Measurements from ENCODE around the gene KIFAP3. TPM values are rescaled to one million over a fixed set of nuclear protein-coding genes. Genes with fewer than 3 reads are reported as not detected.

The KIFAP3 gene
- total and polyA plus RNA-seq, 2 of the 8 experiments (the other 6 are each of a cell fraction or from before 2014, with no cell fraction given), result 1.3 to 3.2 TPM

DNA sequence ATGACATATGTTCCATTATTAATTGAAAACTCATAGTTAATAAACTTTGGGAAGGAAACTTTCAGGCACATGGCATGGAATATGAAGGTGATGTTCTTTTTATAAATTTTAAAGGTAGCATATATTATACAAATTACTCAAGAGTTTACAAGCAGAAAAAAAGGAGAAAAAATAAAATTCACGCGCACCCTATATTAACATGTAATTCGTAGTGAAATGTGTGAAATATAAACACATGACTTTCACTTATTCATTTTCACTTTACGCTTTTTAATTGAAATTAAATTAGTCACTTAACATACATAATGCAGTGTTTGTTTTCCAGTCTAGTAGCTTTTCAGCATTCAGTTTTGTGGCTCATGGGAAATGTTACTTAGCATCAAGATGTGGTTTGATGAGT lies 153.4 kb downstream of the KIFAP3 start (continued):
- TF ChIP-seq SIN3A (conservative IDR thresholded peaks at IDR 0.05 in 1 of 2, IDR thresholded peaks at IDR 0.05 in 1 of 2; ENCODE audit: low read depth in 1 of 2, low read length in 2 of 2) (no peak), ZNF274 (IDR thresholded peaks at IDR 0.05; ENCODE audit: borderline replicate concordance, extremely low read depth, low read length) (no peak), HDAC2 (IDR thresholded peaks at IDR 0.05; ENCODE audit: borderline replicate concordance in 1 of 2, low read depth in 2 of 2, low read length in 2 of 2) (no peak), RNF2 (IDR thresholded peaks at IDR 0.05; ENCODE audit: borderline replicate concordance, low read depth, low read length, missing control alignments, poor library complexity, severe bottlenecking) (no peak), CHD7 (IDR thresholded peaks at IDR 0.05; ENCODE audit: insufficient replicate concordance, low read length) (no peak)

Data from H1 (cell line).